Activated CD4-positive, alpha-beta T cell treated with anti-CD3 and anti-CD28 coated beads for 4 hours (primary cell): ENCODE results near the gene CRYAA.

ENCODE experiments used
- DNase-seq, 2 donors: peaks; one replicate each; pipeline ENCODE4 v3.0.0-alpha.2; 2020

The CRYAA gene

GRCh38 chr21:43204638-43205037, 35.8 kb downstream of the CRYAA start:
- no peak for DNase-seq

- DNase-seq: no peak
Observed at GRCh38 chr21:43206231-43207042, 37.6 kb downstream of the CRYAA start.

GRCh38 chr21:43207043-43207315, 38.2 kb downstream of the CRYAA start:
- DNase-seq: no peak

GRCh38 chr21:43207868-43208267, 39.1 kb downstream of the CRYAA start:
- DNase-seq: no peak

GRCh38 chr21:43208561-43209332, 39.9 kb downstream of the CRYAA start:
- no peak for DNase-seq

- no peak for DNase-seq
Observed at GRCh38 chr21:43209575-43210453, 41.0 kb downstream of the CRYAA start.

- no peak for DNase-seq
Observed at GRCh38 chr21:43210454-43211071, 41.8 kb downstream of the CRYAA start.

- DNase-seq: no peak
Observed at GRCh38 chr21:43211072-43211759, 42.4 kb downstream of the CRYAA start.

- DNase-seq: no peak
Observed at GRCh38 chr21:43211760-43212115, 42.9 kb downstream of the CRYAA start.
